ENCODE data around the gene PRKN.

PRKN gene

DNA sequence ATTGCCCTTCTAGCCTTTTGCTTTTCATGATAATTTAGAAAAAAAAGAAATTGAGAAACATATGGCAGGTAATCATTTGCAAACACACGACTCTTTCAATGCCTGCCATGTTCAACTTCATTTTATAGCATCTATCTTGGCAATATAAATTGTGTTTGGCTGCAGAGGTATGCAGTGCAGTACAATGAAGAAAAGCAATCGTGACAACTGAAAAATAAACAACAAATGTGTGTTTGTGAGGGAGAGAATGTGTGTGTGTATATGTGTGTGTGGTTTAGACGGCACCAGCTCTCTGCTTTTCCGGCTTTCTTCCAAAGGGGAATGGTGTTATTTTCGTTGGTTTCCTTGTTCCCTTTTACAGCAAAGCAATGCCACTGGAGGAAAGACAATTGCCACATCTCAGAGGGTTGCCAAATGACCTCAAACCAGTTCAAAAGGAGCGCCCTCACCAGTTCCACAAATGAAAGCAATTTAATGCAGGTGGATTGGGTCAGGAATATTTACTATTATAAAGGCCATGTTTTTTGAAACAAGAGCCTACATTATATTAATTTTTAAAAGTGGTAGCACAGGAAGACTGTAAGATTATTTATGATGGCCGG lies 587.2 kb downstream of the PRKN start:
- no peak overlapping the region for H3K4me3 ChIP-seq (ENCODE audit: insufficient read depth, low read depth, low read length, poor library complexity, severe bottlenecking)
- no peaks in the 10 kb centered on the region for H3K27me3 ChIP-seq (replicated peaks; ENCODE audit: control insufficient read depth, insufficient read depth, low read length, poor library complexity, severe bottlenecking)
- no peak for DNase-seq
- H3K9me3 ChIP-seq (ENCODE audit: control insufficient read depth, low read length): no peaks in the 10 kb centered on the region
- no peaks in the 10 kb centered on the region for H3K4me1 ChIP-seq (ENCODE audit: control insufficient read depth, insufficient read depth, low read length, poor library complexity, severe bottlenecking)
- no peak overlapping the region for H3K27ac ChIP-seq (ENCODE audit: insufficient read depth, low read length, poor library complexity, severe bottlenecking)
- no peaks in the 10 kb centered on the region for H3K36me3 ChIP-seq (ENCODE audit: control insufficient read depth, insufficient read depth, low read length)

DNA sequence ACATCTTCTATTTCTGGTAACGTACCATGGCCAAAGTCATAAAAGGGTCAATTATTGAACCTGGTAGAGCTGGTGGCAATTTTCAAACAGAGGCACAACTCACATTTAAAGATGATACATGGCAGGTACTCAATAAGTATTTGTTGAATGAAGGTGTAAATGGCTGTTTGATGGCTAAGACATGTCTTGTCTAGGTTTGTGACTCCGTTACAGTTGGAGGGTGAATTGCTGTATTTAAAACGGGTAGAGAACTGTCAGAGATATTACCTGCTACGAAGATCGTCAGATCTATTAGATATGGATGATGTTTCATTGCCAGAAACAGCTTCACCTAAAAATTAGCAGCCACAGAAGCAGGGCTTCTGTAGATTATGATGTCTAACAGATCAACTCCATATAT lies 601.9 kb downstream of the PRKN start:
- H3K4me1 ChIP-seq (ENCODE audit: control insufficient read depth, insufficient read depth, low read length, poor library complexity, severe bottlenecking): no peaks in the 10 kb centered on the region
- H3K27ac ChIP-seq (ENCODE audit: insufficient read depth, low read length, poor library complexity, severe bottlenecking): no peak overlapping the region
- H3K9me3 ChIP-seq (ENCODE audit: control insufficient read depth, low read length): no peaks in the 10 kb centered on the region
- H3K36me3 ChIP-seq (ENCODE audit: control insufficient read depth, insufficient read depth, low read length): no peaks in the 10 kb centered on the region
- no peaks in the 10 kb centered on the region for H3K27me3 ChIP-seq (replicated peaks; ENCODE audit: control insufficient read depth, insufficient read depth, low read length, poor library complexity, severe bottlenecking)
- H3K4me3 ChIP-seq (ENCODE audit: insufficient read depth, low read depth, low read length, poor library complexity, severe bottlenecking): no peak overlapping the region
- no peak for DNase-seq

DNA sequence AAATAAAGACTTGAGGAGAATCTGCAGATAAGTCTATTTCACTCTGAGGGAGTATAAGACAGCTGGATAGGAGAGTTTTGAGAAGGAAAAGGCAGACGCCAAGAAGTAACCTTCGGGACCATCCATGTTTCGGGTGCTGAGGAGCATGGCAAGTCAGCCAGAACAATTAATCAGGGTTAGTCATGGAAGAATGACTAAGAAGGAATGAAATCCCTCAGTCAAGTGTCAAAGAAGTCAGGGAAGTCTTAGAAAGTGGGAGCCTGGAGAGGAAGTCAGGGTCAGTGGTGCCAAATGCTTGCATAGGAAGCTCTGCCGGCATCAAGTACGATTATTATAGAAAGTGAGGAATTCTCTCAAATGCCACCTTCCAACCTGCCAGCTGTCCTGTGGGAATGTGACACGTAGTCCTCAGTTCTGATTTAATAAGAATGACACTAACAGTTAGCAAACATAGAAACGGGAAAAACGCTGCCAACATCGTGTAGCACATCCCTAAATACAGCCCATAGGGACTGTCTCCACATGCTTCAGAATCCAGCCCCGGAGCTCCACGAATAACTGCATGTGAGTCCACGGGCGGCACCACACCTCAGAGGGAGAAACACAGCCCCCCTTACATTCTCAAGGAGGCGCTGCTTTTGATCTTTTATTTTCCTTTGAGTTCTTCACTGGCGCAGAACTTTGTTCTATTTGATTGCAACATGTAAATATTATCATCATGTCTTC lies 602.7 kb downstream of the PRKN start:
- Histone ChIP-seq H3K4me3 (ENCODE audit: insufficient read depth, low read depth, low read length, poor library complexity, severe bottlenecking) (no peak overlapping the region), H3K27ac (ENCODE audit: insufficient read depth, low read length, poor library complexity, severe bottlenecking) (no peak overlapping the region), H3K36me3 (ENCODE audit: control insufficient read depth, insufficient read depth, low read length) (no peaks in the 10 kb centered on the region), H3K9me3 (ENCODE audit: control insufficient read depth, low read length) (no peaks in the 10 kb centered on the region), H3K4me1 (ENCODE audit: control insufficient read depth, insufficient read depth, low read length, poor library complexity, severe bottlenecking) (no peaks in the 10 kb centered on the region), H3K27me3 (replicated peaks; ENCODE audit: control insufficient read depth, insufficient read depth, low read length, poor library complexity, severe bottlenecking) (no peaks in the 10 kb centered on the region)
- DNase-seq: no peak

DNA sequence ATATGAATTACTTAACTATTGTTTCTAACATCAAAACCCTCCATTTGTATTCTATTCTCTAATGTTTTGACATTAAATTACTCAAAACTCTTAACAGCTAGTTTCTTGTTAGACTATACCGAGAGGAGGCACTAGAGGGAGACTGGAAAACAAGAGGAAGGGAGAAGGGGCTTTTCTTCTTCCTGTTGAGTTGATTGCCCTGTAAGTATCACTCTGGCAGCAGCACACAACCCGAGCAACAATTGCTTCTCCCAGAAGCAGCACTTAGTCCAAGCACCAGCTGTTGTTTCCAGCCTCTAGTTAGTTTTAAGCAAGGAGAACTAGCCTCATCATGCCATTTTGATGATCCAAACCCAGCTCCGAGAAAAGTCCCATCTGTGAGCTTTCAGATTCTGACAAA lies 603.8 kb downstream of the PRKN start:
- no peak for DNase-seq
- no peaks in the 10 kb centered on the region for H3K4me1 ChIP-seq (ENCODE audit: control insufficient read depth, insufficient read depth, low read length, poor library complexity, severe bottlenecking)
- no peaks in the 10 kb centered on the region for H3K9me3 ChIP-seq (ENCODE audit: control insufficient read depth, low read length)
- no peaks in the 10 kb centered on the region for H3K27me3 ChIP-seq (replicated peaks; ENCODE audit: control insufficient read depth, insufficient read depth, low read length, poor library complexity, severe bottlenecking)
- no peak overlapping the region for H3K27ac ChIP-seq (ENCODE audit: insufficient read depth, low read length, poor library complexity, severe bottlenecking)
- H3K4me3 ChIP-seq (ENCODE audit: insufficient read depth, low read depth, low read length, poor library complexity, severe bottlenecking): no peak overlapping the region
- no peaks in the 10 kb centered on the region for H3K36me3 ChIP-seq (ENCODE audit: control insufficient read depth, insufficient read depth, low read length)

DNA sequence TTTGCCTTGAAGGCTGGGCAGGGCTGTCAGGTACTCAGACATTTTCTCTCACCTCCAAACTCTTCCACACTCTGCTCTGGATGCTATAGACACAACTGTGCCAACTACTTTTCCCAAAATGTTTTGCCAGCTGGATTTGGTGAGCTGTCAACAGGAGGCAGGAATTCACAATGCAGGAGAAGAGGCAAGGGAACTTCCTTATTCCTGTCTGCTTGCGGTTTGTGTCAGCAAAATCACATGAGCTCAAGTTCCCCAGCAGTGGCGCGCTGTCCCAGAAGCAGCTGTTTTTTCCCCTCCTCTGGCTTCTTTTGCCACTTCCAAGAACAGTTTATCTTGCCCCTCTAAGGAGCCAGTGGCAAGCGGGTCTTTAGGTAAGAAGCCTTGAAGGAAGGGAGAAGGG lies 608.2 kb downstream of the PRKN start:
- no peaks in the 10 kb centered on the region for H3K9me3 ChIP-seq (ENCODE audit: control insufficient read depth, low read length)
- H3K27ac ChIP-seq (ENCODE audit: insufficient read depth, low read length, poor library complexity, severe bottlenecking): no peak overlapping the region
- no peak overlapping the region for H3K4me3 ChIP-seq (ENCODE audit: insufficient read depth, low read depth, low read length, poor library complexity, severe bottlenecking)
- no peaks in the 10 kb centered on the region for H3K36me3 ChIP-seq (ENCODE audit: control insufficient read depth, insufficient read depth, low read length)
- no peaks in the 10 kb centered on the region for H3K27me3 ChIP-seq (replicated peaks; ENCODE audit: control insufficient read depth, insufficient read depth, low read length, poor library complexity, severe bottlenecking)
- no peaks in the 10 kb centered on the region for H3K4me1 ChIP-seq (ENCODE audit: control insufficient read depth, insufficient read depth, low read length, poor library complexity, severe bottlenecking)
- no peak for DNase-seq

DNA sequence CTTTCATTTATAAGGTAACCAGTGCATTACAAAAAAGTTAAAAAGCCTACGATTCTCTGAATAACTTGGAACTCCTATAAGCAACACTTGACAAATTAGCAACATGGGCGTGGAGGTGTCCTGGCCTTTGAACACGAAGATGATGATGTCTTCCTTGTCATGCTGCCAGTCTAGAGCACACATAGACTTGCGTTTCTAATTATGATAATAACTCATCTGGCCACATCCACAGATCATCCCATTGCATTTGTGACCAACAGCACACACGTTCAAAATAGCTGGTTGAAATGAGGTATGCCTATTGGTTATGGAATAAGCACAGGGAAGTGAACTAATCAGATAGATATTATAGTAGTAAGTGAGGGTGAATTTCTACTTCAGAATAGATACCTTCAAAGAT lies 608.9 kb downstream of the PRKN start:
- no peaks in the 10 kb centered on the region for H3K27me3 ChIP-seq (replicated peaks; ENCODE audit: control insufficient read depth, insufficient read depth, low read length, poor library complexity, severe bottlenecking)
- H3K36me3 ChIP-seq (ENCODE audit: control insufficient read depth, insufficient read depth, low read length): no peaks in the 10 kb centered on the region
- H3K9me3 ChIP-seq (ENCODE audit: control insufficient read depth, low read length): no peaks in the 10 kb centered on the region
- H3K27ac ChIP-seq (ENCODE audit: insufficient read depth, low read length, poor library complexity, severe bottlenecking): no peak overlapping the region
- H3K4me3 ChIP-seq (ENCODE audit: insufficient read depth, low read depth, low read length, poor library complexity, severe bottlenecking): no peak overlapping the region
- no peak for DNase-seq
- no peaks in the 10 kb centered on the region for H3K4me1 ChIP-seq (ENCODE audit: control insufficient read depth, insufficient read depth, low read length, poor library complexity, severe bottlenecking)

DNA sequence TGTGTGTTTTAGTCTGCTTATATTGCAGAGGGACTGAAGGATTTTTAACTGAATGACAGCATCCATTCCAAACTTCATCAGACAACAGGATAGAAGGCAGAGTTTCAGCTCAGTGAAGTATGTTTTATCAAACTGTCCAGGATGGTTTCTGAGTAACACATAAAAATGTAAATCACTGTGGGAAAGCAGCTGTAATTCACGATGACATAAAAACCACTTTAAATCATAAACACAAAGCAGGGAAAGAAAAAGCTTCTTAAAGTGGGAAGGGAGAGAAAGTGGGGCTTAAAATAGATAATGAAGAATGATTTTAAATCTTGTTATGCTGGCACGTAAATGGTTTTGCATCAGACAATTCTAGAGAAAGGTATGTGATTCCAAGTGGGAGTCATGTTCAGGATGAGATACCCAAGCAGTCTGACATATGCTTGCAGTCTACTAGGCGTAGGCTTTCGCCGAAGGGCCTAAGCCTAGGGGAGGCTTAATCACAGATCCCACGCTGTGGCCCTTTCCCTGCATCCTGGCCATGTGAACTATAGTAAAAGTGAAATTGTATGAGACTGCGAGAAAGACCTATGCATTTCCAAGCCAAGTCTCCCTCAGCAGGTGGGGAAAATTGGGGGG lies 610.6 kb downstream of the PRKN start:
- Histone ChIP-seq H3K4me3 (ENCODE audit: insufficient read depth, low read depth, low read length, poor library complexity, severe bottlenecking) (no peak overlapping the region), H3K27me3 (replicated peaks; ENCODE audit: control insufficient read depth, insufficient read depth, low read length, poor library complexity, severe bottlenecking) (no peaks in the 10 kb centered on the region), H3K27ac (ENCODE audit: insufficient read depth, low read length, poor library complexity, severe bottlenecking) (no peak overlapping the region), H3K9me3 (ENCODE audit: control insufficient read depth, low read length) (no peaks in the 10 kb centered on the region), H3K36me3 (ENCODE audit: control insufficient read depth, insufficient read depth, low read length) (no peaks in the 10 kb centered on the region), H3K4me1 (ENCODE audit: control insufficient read depth, insufficient read depth, low read length, poor library complexity, severe bottlenecking) (no peaks in the 10 kb centered on the region)
- no peak for DNase-seq

DNA sequence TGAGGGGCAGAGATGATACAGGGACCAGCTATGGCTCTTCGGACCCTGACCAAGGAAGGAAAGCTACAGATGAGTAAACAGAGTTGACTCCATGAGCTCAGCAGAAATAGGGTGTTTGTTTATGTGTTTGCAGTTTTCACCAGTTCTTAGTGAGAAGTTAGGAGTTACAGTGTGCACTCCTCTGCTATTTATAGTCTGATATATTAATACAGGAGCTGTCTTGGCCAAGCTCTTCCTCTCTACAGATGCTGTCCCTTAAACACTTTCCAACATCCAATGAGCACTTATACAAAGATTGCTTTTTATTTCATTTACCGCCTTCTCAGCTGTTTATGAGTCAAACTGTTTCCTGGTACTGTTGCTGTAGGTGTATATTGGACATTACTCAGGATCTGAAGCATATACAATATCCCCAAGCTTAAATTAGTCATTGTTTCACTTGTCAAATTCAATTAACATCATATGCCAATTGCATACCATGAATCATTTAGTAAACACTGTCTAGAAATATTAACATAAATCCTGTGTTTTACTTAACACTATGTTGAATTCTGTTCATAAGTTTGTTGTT lies 618.0 kb downstream of the PRKN start:
- no peak for DNase-seq
- Histone ChIP-seq H3K27ac (ENCODE audit: insufficient read depth, low read length, poor library complexity, severe bottlenecking) (no peak overlapping the region), H3K36me3 (ENCODE audit: control insufficient read depth, insufficient read depth, low read length) (no peaks in the 10 kb centered on the region), H3K27me3 (replicated peaks; ENCODE audit: control insufficient read depth, insufficient read depth, low read length, poor library complexity, severe bottlenecking) (no peaks in the 10 kb centered on the region), H3K4me1 (ENCODE audit: control insufficient read depth, insufficient read depth, low read length, poor library complexity, severe bottlenecking) (no peaks in the 10 kb centered on the region), H3K9me3 (ENCODE audit: control insufficient read depth, low read length) (no peaks in the 10 kb centered on the region), H3K4me3 (ENCODE audit: insufficient read depth, low read depth, low read length, poor library complexity, severe bottlenecking) (no peak overlapping the region)

DNA sequence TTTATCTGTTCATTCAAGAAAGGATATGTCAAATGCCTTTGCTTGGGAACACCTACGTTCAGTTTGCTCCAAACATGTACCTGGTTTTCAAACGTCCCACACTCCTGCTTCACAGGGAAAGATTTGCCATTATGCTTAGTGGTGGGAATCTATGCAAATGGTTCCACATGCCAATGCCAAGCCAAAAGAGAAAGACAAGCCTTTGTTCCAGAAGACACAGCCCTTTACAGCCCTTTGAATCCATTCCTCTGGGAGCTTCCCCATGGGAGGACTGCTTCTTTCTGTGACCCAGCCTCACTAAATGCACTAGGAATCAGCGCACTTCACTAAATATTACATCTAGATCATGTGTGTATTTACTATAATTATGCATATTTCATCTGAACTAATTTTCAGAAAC lies 619.5 kb downstream of the PRKN start:
- Histone ChIP-seq H3K27me3 (replicated peaks; ENCODE audit: control insufficient read depth, insufficient read depth, low read length, poor library complexity, severe bottlenecking) (no peaks in the 10 kb centered on the region), H3K36me3 (ENCODE audit: control insufficient read depth, insufficient read depth, low read length) (no peaks in the 10 kb centered on the region), H3K9me3 (ENCODE audit: control insufficient read depth, low read length) (no peaks in the 10 kb centered on the region), H3K27ac (ENCODE audit: insufficient read depth, low read length, poor library complexity, severe bottlenecking) (no peak overlapping the region), H3K4me1 (ENCODE audit: control insufficient read depth, insufficient read depth, low read length, poor library complexity, severe bottlenecking) (no peaks in the 10 kb centered on the region), H3K4me3 (ENCODE audit: insufficient read depth, low read depth, low read length, poor library complexity, severe bottlenecking) (no peak overlapping the region)
- DNase-seq: no peak

DNA sequence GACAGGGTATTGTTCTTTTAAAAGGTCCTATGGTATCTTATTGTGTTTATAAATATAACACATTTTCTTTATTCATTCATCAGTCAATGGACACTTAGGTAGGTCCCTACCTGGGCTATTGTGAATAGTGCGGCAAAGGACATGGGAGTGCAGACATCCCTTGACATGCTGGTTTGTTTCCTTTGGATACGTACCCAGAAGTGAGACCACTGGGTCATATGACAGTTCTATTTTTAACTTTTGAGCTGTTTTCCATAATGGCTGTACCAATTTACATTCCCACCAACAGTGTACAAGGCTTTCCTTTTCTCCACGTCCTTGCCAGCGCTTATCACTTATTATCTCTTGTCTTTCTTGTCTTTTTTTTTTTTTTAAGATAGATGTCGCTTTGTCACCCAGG lies 627.5 kb downstream of the PRKN start:
- H3K4me3 ChIP-seq (ENCODE audit: insufficient read depth, low read depth, low read length, poor library complexity, severe bottlenecking): no peak overlapping the region
- no peaks in the 10 kb centered on the region for H3K36me3 ChIP-seq (ENCODE audit: control insufficient read depth, insufficient read depth, low read length)
- no peak for DNase-seq
- H3K4me1 ChIP-seq (ENCODE audit: control insufficient read depth, insufficient read depth, low read length, poor library complexity, severe bottlenecking): no peaks in the 10 kb centered on the region
- no peaks in the 10 kb centered on the region for H3K9me3 ChIP-seq (ENCODE audit: control insufficient read depth, low read length)
- H3K27me3 ChIP-seq (replicated peaks; ENCODE audit: control insufficient read depth, insufficient read depth, low read length, poor library complexity, severe bottlenecking): no peaks in the 10 kb centered on the region
- H3K27ac ChIP-seq (ENCODE audit: insufficient read depth, low read length, poor library complexity, severe bottlenecking): no peak overlapping the region

All from effector memory CD4-positive, alpha-beta T cell (primary cell).